ENCODE results near the gene CHST3.

GRCh38 chr10:72030762-72031543, 66.8 kb downstream of the CHST3 start:
- TF ChIP-seq CTCF (IDR thresholded peaks at IDR 0.05; ENCODE audit: low read depth, low read length) (no peak), EZH2phosphoT487 (IDR thresholded peaks at IDR 0.05; ENCODE audit: low read depth) (no peak)

All from OCI-LY3 (cell line).